DOHH2 (cell line): ENCODE data around the gene CCDC152.
"Not testable (repeated sequence)": the region's sequence is repeated elsewhere in the genome, so short reads cannot be mapped to it uniquely, and the experiment has no call there.

Experiments used
- CTCF ChIP-seq: fragments of 200-600 bp; sonication (generic); IDR thresholded peaks from one replicate; pipeline ENCODE4 v1.5.1; 2014; ENCODE audit warnings: antibody characterized with exemption, mild to moderate bottlenecking, low read depth, low read length; ENCODE audit not compliant: poor library complexity, severe bottlenecking
- EZH2phosphoT487 ChIP-seq: fragments of 200-600 bp; sonication (generic); IDR thresholded peaks from 2 replicates; pipeline ENCODE4 v1.6.1; 2017; ENCODE audit warnings: borderline replicate concordance, mild to moderate bottlenecking, antibody characterized with exemption, low read length, moderate library complexity, mixed read lengths

- not testable (repeated sequence) for TF ChIP-seq CTCF, EZH2phosphoT487
Observed at GRCh38 chr5:42844408-42844807, 87.8 kb downstream of the CCDC152 start.
